GM12801 (cell line): ENCODE measurements around the gene WDR4.

Experiments
- TF ChIP-seq, protein P1 (sequence below): IDR thresholded peaks from one replicate; pipeline ENCODE4 v1.5.1; 2011; ENCODE audit warnings: control low read depth; ENCODE audit not compliant: insufficient read length; ENCODE audit errors: extremely low read depth

WDR4 gene, protein sequence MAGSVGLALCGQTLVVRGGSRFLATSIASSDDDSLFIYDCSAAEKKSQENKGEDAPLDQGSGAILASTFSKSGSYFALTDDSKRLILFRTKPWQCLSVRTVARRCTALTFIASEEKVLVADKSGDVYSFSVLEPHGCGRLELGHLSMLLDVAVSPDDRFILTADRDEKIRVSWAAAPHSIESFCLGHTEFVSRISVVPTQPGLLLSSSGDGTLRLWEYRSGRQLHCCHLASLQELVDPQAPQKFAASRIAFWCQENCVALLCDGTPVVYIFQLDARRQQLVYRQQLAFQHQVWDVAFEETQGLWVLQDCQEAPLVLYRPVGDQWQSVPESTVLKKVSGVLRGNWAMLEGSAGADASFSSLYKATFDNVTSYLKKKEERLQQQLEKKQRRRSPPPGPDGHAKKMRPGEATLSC

DNA sequence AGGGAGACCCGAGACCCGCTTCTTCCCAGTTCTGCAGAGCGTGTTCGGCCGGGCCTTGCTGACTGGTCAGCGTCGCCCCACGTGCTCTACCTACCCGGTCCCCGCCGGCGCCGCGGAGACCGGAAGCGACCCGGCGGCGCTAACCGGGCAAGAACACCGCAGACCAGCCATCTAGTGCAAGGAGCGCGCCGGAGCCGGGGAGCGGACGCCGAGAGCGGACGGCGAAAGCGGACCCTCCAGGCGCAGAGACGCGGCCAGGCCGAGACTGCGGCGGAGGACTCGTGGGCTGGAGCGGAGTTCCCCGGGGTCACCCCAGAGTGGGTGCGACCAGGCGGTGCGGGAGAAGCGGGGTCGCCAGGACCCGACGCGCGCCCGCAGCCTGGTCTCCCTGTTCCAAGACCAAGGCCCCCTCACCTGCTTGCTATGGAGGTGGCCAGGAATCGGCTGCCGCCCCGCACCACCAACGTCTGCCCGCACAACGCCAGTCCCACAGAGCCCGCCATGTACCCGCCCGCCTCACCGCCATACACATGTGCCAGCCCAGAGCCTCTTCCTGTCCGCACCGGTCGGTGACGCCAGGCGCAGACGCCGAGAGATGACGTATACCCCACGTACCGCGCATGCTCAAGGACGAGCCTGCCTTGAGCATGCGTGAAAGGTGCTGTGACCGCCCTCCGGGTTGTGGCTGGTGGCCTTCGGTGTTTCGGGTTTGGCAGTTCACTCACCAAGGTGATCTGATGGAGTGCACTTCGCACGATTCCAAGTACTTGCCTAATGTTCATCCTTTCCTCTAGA is at the start of gene WDR4:
WDR4 (minus strand) TSS at position 547 of the 795 bp plus-strand sequence; CDS start at position 503, 44 bp downstream.
- TF ChIP-seq, protein P1, sequence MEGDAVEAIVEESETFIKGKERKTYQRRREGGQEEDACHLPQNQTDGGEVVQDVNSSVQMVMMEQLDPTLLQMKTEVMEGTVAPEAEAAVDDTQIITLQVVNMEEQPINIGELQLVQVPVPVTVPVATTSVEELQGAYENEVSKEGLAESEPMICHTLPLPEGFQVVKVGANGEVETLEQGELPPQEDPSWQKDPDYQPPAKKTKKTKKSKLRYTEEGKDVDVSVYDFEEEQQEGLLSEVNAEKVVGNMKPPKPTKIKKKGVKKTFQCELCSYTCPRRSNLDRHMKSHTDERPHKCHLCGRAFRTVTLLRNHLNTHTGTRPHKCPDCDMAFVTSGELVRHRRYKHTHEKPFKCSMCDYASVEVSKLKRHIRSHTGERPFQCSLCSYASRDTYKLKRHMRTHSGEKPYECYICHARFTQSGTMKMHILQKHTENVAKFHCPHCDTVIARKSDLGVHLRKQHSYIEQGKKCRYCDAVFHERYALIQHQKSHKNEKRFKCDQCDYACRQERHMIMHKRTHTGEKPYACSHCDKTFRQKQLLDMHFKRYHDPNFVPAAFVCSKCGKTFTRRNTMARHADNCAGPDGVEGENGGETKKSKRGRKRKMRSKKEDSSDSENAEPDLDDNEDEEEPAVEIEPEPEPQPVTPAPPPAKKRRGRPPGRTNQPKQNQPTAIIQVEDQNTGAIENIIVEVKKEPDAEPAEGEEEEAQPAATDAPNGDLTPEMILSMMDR: no peak

DNA sequence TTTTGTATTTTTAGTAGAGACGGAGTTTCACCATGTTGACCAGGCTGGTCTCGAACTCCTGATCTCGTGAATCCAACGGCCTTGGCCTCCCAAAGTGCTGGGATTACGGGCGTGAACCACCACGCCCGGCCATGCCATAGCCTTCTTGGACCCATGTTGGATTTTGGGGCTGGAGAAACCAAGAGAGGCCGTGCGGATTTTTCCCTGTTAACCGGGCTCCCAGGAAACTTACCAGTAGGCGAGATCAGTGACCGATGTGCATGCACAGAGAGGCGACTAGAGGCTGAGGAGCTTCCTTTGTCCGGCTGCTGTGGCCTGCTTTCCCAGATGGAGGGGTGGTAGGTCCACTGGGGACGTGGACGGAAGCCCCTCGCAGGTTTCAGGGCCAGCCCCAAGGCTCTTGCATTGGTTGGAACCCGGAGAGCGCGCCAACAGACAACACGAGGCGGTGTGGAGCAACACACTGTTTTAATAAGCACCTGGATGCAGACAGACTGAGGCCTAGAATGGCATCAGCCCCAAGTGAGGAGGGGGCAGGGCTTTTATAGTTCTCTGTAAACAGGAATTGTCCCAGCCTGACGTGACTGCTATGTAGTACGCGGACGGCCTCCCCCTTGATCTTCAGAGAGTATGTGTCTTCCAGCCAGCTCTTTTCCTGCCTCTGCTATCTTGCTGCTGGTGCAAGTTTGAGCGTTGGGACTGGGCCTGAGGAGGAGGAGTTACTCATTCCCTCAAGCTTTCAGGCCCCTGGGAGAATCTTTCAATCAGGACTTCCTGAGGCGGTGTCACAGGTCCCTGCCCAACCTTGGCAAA is 46.0 kb upstream of the WDR4 start, which contains the start of gene ERVH48-1:
ERVH48-1 (minus strand) TSS at position 517 of the 813 bp plus-strand sequence. CDS start 6,624 bp downstream, outside the sequence.
- TF ChIP-seq, protein P1: no peak

DNA sequence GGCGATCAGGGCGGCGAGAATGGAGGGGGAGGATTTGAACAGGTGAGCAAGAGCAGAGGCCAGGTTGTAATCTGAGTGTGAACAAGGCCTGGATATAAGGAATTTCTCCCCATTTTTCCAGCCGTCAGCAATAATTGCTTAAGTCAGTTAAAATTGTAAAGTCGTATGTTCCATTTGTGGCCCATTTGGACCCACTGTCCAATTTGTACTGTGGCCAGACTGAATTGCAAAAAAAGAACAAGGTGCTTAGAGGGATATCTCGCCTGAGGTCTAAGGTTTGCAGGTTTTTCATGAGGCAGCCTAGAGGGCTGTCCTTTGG is 45.1 kb upstream of the WDR4 start:
- TF ChIP-seq, protein P1: no peak

DNA sequence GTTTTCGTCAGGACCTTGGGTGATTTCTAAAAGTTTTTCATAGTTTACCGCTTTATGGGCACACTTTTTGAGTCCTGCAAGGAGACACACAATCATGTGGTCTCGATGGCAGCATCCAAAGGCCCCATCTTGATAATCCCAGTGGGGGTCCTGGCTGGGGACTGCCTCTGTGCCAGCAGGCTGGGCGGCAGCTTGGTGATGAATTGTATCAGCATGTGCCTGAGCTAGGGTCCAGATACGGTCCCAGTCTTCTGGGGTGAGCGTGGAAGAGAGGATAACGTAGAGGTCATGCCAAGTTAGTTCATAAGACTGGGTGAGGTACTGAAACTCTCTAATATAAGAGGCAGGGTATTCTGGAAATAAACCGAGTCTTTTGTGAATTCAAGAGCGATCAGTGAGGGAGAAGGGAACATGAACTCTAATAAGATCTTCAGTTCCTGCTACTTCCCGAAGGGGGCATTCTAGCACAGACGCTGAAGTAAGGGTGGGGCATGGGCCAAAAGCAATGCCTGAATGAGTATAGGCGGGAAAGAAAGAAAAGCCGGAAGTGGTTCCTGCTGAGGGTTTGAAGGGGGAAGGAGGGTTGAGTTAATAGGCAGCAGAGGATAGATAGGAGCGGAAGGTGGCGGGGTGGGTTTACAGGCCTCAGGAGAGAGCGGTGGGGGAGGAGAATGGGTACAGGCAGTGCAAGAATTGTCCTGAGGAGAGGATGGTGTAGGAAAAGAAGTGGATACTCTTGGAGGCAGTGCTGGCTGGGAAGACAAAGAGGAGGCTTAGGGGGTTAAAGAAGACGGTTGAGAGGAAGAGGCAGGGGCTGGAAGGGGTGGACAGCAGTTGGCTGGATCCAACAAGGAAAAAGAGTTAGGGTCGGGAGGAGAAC is 44.5 kb upstream of the WDR4 start:
- TF ChIP-seq, protein P1: no peak

DNA sequence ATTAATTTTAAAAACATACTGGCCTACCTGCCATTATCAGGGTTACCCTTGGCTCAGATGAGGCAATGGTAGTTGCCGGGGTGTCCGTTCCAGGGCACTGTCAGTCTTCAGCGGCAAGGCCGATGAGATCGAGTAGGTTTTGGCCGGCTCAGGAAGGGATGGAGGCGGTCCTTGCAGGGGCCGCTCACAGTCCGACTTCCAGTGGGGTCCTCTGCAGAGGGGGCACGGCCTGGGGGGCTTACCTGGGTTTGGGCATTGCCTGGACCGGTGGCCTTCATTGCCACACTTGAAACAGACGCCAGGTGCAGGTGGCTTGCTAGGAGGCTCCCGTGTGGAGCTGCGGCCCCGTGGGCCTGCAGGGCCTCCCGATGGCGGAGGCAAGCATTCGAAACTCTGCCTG is 43.6 kb upstream of the WDR4 start:
- TF ChIP-seq, protein P1: no peak

DNA sequence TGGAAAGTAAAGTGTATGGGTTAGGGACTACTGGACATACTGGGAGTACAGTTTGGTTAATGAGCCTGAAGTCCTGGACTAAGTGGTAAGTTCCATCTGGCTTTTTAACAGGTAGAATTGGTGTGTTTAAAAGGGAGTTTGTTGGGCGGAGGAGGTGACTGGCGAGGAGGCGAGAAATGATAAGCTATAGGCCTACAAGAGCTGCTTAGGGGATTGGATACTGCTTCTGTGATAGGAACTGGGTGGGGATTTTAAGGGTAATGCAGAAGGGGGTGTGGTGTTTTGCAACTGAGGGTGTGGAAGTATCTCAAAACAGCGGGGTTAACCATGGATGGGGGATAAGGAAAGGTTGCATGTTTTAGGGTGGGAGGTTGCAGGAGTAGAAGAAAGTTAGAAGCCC is 42.6 kb upstream of the WDR4 start:
- TF ChIP-seq, protein P1: no peak
